ENCODE data around the gene PRPF40B.

Gene PRPF40B

GRCh38 chr12:49622501-49623141, 740 bp upstream of the PRPF40B start:
- no peak for TF ChIP-seq CTCF (IDR thresholded peaks at IDR 0.05; ENCODE audit: borderline replicate concordance, insufficient read depth, low read depth, low read length)
- H3K4me3 ChIP-seq (ENCODE audit: low read depth, low read length) = peak overlapping the region; percentile 53

GRCh38 chr12:49624921-49625577, 1.7 kb downstream of the PRPF40B start:
- no peak overlapping the region for H3K4me3 ChIP-seq (ENCODE audit: low read depth, low read length)
- no peak for TF ChIP-seq CTCF (IDR thresholded peaks at IDR 0.05; ENCODE audit: borderline replicate concordance, insufficient read depth, low read depth, low read length)

DNA sequence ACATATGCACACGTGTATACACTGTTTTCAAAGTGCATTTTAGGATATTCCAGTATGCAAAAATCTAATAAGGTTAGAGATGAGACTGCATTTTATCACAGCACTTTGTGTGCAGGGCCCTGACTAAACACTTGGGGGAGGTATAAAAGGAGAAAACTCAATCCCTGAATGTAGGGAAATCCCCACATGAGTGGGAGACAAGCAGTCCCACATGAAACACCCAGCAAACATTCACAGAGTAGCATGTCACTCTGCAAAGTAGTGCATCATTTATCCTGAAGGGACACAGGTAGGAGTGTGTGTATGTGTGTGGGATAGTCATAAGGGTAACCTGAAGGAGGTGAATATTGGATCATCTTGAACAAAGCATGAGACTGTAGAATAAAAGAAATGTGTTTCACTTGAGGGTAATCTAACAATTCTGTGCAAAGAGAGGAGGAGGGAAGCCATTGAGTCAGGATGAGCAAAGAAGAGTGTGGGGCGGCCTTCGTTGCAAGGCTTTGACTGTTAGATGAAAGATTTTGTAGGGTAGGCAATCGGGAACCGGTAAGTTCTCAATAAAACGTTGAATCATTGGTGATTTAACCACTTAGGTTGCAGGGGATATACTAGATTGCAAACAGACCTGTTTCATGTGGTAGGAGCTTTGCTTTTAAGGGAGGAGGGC, 2.9 kb downstream of the PRPF40B start:
- no peak for TF ChIP-seq CTCF (IDR thresholded peaks at IDR 0.05; ENCODE audit: borderline replicate concordance, insufficient read depth, low read depth, low read length)
- H3K4me3 ChIP-seq (ENCODE audit: low read depth, low read length) = no peak overlapping the region

GRCh38 chr12:49626836-49627235, 3.5 kb downstream of the PRPF40B start:
- TF ChIP-seq CTCF (IDR thresholded peaks at IDR 0.05; ENCODE audit: borderline replicate concordance, insufficient read depth, low read depth, low read length) = no peak
- no peak overlapping the region for H3K4me3 ChIP-seq (ENCODE audit: low read depth, low read length)

- H3K4me3 ChIP-seq (ENCODE audit: low read depth, low read length) = no peak overlapping the region
- no peak for TF ChIP-seq CTCF (IDR thresholded peaks at IDR 0.05; ENCODE audit: borderline replicate concordance, insufficient read depth, low read depth, low read length)
Measured at GRCh38 chr12:49627752-49628360, 4.5 kb downstream of the PRPF40B start.

- H3K4me3 ChIP-seq (ENCODE audit: low read depth, low read length) = no peak overlapping the region
- no peak for TF ChIP-seq CTCF (IDR thresholded peaks at IDR 0.05; ENCODE audit: borderline replicate concordance, insufficient read depth, low read depth, low read length)
Measured at GRCh38 chr12:49631336-49631907, 8.1 kb downstream of the PRPF40B start.
